UCSD-AML1 (cell line): Measurements from ENCODE around the gene NUP107.
A peak's percentile ranks its signal among the peaks of the same experiment; 100 is the strongest.

Experiments
- DNase-seq: peaks from one replicate; lab custom pipeline; 2025; ENCODE audit not compliant: unreplicated experiment; lab: John Stamatoyannopoulos, UW

Gene NUP107

DNA sequence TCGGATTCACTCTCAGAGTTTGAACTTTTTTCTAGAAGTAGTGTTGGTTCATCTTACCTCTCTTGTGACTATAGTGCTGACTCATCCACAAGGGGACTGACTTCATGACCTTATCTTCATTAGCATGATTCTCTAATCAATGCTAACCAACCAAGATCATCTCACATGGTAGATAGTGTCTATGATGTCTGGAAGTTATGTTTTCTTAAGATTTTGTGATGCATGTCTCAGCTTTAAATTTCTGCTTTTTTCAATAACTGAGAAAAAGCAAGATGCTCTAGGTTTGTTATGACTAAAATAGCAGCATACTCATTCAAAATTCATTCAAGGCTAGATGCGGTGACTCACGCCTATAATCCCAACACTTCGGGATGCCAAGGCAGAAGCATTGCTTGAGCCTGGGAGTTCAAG is 46.9 kb downstream of the NUP107 start:
- no peak for DNase-seq

DNA sequence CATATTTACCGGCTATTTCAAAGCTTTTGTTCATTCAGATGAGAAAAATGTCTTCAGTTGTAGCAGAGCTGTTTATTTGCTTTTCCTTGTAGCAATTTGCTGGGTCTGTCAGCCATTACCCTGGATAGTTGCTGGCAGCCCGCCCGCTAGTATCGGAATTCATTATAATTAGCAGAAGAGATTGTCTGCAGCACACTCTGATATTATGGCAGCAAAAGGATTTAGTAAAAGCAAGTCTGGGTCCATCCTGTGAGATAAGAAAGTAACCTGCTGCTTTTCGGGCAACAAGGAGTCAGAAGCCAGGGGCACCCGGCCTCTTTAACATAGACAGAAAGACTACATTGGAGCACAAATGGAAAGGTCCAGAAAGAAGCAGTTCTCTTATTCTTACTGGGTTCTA is 53.1 kb downstream of the NUP107 start:
- no peak for DNase-seq

DNA sequence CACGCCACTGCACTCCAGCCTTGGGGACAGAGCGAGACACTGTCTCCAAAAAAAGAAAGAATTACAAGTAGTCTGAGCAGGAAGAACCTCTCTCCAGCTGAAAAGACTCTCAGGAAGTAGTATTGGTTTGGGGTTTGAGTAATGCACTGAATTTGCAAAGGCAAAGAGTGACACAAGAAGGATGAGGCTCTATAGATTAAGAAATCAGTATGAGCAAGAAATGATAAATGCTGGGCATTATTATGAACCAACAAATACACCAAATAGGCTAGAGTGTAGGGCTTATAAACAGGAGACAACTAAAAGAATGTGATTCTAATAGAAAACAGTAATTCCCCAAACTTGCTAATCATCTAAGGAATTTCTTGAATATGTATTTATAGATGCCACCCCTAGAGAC is 56.6 kb downstream of the NUP107 start:
- no peak for DNase-seq

DNA sequence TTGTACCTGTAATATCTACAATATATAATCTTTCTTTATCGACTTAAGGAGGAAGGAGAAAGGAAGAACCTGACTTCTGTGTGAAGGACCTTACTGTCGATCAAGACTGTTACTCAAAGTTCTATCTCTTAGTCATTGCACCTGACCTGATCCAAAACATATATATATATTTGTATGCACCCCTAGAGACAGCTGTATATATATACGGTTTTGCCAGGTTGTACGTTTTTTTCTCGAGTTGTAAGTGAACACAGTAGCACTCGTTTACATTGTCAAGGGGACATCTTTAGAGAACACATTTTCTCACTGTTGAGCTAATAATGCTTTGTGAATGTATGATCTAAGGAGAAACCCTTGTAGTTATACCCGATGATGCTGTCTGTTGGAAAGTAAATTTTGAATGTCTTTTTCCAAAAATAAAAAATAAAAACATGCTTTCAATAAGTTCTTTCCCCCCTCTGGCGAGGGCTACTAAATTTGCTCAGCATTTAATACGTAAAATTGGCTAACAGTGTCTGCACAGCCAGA is 58.7 kb downstream of the NUP107 start:
- no peak for DNase-seq

DNA sequence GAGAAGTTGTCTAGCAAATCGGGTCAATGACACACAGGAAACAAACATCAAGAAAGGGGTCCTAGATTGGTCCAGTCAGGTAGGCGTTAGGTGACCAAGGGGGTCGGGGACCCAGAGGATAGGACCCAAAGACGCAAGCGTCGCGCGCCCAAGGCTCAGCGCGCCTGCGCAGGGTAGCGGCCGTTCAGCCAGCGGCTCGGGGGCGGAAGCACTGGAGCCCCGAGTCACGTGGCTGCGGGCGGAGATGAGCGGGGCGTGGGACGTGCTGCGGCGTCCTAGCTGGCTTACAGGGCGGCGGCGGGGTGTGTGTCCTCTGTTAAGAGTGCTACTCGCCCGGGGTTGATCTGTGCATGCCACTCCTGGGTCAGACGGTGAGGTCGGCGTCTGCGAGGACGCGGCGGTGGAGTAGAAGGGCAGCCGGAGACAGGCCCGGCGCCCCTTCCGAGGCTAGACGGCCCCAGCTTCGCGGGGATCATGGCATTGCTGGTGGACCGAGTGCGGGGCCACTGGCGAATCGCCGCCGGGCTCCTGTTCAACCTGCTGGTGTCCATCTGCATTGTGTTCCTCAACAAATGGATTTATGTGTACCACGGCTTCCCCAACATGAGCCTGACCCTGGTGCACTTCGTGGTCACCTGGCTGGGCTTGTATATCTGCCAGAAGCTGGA is 59.3 kb downstream of the NUP107 start, which contains the start of gene SLC35E3:
Gene SLC35E3 (plus strand): TSS at position 273 of the 668 bp plus-strand sequence. CDS start 202 bp downstream, at position 475.
- DNase-seq, result peak; percentile 95

DNA sequence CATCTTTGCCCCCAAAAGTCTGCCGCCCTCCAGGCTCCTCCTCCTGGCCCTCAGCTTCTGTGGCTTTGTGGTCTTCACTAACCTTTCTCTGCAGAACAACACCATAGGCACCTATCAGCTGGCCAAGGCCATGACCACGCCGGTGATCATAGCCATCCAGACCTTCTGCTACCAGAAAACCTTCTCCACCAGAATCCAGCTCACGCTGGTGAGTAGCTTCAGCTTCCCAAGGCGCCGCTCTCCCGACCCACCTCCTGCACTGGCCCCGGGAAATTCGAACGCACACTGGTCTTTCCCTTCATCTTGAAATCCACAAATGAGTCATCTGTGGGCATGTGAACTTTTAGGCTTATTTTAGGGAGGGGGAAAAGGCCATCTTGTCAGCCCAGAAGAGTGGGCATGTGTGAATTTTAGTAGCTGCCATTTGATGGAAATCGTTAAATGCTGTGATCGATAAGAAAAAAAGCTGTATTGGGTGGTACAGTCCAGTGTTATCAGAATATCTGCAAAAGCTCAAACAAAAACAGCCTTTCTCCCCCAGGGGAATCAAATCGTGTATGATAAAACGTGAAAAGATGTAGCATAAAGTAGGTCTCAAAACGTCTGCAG is 59.9 kb downstream of the NUP107 start:
- peak; percentile 52 for DNase-seq

DNA sequence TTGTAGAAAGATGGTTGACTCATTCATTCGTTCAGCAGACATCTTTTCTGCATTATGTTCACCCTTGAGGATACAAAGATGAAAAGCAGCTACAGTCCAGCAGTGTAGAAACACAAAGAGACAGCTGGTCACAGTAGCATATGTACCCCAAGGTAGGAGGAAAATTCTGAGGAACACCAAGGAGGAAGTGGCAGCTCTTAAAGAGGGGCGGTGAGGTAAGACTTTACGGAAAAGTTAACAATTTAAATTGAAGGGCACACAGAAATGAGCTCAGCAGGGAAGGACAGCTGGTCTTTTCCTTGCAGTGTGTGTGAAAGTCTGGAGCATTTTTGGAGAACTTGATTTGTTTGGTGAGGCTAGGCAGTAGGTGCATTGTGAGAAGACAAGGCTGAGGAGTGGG is 62.7 kb downstream of the NUP107 start:
- DNase-seq, result no peak

DNA sequence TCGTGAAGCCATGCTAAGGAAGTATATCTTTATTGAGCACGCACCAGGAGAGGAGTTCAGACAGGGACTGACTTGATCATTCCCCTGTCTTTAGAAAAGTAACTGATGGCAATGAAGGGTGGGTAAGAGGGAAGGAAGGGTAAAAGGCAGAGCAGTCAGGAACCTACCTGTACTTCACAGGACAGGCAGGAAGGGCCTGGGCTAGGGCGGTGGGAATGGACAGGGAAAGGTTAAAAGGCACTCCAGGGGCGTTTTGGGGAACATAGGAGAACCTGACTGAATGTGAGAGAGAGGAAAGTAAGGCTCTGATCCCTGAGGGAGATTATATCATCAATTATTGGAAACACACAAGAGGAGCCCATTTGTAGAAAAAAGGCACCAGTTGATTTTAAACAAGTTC is 63.1 kb downstream of the NUP107 start:
- no peak for DNase-seq

DNA sequence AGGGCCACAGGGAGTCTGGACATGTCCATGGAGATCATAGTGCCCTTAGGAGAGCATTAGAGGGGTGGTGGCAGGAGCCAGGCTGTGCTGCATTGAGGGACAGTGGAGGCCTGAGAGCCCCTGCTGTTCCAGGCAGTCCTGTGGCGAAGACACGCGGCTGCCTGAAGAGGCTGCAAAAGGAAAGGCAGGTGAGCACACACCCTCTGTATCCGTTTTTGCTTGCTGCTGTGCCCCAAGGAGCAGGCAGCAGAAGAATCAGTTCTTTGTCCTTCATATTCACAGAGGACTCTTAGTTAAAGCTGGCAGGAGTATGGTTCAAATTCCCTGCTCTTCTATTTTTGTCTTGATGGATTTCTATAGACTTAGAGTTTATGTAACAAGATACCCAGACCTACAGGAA is 63.7 kb downstream of the NUP107 start:
- DNase-seq, result no peak

DNA sequence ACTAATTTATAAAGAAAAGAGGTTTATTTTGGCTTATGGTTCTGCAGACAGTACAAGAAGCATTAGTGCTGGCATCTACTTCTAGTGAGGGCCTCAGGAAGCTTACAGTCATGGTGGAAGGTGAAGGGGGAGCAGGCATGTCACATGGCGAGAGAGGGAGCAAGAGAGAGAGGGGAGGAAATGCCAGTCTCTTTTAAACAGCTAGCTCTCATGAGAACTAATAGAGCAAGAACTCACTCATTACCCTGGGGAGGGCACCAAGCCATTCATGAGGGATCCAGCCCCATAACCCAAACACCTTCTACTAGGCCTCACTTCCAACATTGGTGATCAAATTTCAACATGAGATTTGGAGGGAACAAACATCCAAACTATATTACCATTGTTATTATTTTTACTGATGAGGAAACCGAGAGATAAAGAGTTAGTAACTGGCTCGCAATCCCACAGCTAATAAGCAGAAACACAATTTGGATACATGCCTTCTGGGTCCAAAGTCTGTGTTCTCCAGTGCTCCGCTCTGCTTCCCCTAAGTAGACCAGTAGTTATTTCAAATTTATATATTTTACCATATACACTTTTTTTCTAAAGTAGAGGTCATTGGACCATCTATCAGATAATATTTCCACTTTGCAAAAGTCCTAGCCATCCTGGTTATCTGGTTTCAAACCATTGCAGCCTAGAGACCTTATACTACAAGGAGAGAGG is 68.9 kb downstream of the NUP107 start:
- no peak for DNase-seq

DNA sequence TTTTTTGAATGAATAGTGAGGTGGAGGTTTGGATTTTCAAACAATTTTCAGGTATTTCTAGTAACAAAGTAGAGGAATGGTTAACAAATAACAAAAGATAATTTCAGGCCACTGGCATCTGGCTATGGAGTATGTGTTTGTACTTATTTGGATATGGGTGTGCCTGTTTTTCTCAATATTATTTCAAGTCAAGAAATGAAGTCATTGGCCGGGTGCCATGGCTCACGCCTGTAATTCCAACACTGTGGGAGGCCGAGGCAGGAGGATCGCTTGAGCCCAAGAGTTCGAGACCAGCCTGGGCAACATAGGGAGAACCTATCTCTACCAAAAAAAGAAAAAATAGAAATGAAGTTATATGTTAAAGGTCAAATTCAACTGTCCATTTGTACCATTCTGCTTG is 73.1 kb downstream of the NUP107 start:
- no peak for DNase-seq

DNA sequence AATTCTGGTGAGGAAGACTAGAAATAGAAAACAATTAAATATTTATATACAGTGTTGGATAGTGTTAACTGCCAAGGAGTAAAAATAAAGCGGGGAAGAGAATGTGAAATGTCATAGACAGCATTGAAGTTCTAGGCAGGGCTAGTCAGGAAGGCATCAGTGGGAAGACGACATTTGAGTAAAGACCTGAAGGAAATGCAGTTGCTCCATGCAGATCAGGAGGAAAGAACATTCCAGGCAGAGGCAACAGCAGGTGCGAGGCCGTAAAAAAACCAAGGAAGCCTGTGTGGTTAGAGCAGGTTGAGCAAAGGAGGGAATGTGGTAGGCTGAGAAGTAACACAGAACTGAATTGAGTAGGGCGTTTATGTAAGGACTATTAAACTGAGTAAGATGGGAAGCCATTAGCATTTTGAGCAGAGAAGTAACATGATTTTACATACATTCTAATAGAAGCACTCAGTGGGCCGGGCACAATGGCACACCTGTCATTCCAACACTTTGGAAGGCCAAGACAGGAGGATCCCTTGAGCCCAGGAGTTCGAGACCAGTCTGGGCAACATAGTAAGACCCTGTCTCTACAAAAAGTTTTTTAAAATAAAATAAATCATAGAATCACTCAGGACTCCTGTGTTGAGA is 74.1 kb downstream of the NUP107 start:
- no peak for DNase-seq

DNA sequence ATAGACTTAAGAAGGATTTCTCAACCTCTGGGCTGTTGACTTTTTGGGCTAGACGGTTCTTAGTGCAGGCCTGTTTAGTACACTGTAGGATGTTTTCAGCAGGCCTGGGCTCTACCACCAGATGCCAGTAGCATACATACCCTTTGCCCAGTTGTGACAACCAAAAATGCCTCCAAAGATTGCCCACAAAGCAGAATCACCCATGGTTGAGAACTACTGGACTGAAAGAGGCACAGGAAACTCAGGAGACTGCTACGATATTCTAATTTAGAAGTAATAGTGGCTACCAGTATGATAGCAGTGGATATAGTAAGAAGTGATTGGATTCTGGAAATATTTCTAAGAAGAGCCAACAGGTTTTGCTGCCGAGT is 74.6 kb downstream of the NUP107 start:
- DNase-seq, result no peak

DNA sequence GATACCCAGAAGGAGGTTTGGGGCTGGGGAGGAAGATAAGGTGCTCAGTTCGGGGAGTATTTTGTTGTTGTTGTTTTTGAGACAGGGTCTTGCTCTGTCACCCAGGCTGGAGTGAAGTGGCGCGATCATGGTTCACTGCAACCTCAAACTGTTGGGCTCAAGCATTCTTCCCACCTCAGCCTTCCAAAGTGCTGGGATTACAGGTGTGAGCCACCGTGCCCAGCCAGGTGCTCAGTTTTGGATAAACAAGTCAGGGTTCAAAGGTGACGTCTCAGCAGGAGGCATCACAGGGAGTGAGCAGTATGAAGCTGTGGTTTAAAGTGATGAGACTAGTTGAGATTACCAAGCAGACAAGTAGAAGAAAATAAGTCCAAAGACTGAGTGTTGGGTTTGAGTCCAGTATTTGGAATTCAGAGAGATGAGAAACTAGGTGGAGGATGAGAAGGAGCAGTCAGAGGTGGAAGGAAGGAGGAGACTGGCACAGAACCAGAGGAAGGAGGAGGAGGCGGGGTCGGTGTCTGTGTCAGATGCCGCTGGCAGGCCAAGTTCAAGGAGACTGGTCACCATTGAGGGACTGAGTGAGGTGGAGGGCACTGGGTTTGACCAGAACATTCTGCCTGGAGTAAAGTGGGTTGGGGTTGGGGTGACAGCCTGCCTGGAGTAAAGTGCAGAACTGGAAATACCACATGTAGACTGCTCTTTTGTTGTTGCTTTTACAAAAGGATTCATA is 75.3 kb downstream of the NUP107 start:
- no peak for DNase-seq

DNA sequence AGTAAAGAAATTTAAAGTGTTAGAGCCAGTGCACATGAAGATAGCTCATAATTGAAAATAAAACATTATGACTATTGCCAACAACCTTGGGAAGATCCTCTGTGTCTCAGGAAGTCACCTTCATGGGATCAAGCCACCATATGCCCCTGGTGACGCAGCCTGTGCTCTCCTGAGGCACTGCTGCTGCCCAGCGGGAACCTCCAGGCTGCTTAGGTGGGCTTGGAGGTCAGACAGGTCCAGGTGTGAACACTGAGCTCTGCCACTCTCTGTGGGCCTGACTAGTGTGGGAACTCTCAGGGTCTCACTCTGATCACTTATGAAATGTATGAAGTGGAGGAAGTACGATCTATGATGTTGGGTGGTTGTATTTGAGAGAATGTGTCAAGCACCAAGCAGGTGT is 75.9 kb downstream of the NUP107 start:
- no peak for DNase-seq

DNA sequence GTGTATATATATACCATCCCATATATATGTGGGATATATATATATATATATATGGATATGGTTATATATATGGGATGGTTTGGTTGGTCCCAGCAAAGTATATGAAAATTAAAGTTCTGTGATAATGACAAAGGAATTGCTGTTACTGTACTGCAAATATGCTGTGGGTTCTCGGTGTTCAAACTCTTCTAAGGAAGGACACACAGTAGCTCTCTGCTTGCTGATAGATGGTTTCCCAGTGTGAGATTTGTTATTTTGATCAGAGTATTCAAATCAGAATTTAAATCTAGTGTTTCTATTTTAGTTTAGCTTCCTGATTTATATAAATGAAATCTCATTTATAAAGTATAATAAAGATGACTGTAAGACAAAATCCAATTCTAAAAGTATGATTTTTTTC is 78.9 kb downstream of the NUP107 start:
- DNase-seq, result no peak

DNA sequence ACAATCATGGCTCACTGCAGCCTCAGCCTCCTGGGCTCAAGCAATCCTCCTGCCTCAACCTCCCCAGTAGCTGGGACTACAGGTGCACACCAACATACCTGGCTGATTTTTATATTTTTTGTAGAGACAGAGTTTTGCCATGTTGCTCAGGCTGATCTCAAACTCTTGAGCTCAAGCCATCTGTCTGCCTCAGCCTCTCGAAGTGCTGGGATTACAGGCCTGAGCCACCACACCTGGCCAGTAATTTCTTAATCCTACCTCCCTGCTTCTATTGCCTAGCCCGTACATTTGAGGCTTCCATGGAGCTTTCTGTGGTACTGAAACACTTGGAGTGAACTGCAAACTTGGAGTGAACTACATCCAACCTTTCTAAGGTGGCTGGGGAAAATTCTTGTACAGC is 79.9 kb downstream of the NUP107 start:
- no peak for DNase-seq

DNA sequence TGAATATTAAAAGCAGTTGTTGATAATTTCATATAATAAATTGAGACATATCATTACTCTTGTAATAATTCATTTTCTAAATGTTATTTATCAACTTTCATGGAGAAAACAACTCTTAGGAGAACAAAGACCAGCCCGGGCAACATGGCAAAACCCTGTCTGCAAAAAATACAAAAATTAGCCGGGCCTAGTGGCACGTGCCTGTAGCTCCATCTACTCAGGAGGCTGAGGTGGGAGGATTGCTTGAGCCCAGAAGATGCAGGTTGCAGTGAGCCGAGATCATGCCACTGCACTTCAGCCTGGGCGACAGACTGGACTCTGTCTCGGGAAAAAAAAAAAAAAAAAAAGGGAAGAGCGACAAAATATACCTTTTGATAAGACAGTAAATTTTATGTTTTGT is 80.4 kb downstream of the NUP107 start:
- no peak for DNase-seq

DNA sequence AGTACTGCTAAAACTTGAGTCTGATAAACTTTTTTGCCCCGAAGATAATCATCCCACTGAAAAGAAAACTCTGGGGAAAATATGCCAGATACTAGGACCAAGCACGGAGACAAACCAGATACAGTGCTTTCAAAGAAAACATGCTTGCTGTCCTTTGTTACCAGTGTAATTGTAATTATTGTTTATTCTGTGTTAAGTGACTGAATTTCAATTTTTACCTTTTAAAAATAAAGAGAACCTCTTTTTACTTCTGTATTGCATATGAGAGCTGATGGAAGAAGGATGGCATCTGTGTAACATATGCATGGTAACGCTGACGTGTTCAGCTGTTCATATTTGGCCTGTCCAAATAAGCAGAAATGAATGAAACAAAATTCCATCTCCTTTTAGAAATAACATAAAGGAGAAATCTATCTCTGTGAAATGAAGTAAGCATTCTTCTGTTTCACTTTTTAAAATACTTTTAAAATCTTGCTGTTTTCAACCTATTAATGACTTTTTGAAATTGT is 81.7 kb downstream of the NUP107 start:
- DNase-seq, result no peak

DNA sequence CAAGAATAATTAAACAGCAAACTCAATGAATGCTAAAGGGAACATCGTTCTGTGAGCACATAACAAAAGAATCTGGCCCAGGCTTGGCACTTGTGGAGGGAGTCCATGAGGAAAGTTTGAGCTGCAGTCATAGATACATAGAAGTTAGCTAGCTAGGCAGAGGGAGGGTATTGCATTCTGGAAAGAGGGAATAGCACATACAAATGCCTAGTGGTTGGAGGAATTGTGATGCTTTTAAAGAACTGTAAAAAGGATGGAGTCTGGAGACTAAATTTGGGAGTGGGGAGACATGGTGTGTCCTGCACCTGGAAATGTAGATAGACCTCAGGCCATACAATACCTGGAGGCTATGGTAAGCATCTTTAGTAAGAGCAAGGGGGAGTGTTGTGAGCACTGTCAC is 83.2 kb downstream of the NUP107 start:
- no peak for DNase-seq
